Hepatocyte (in vitro differentiated cells): ENCODE results near the gene EEPD1. TPM values are rescaled to one million over a fixed set of nuclear protein-coding genes. Genes with fewer than 3 reads are reported as not detected.

ENCODE experiments used
- DNase-seq: peaks from one replicate; pipeline ENCODE4 v3.0.0-alpha.2; 2016; ENCODE audit warnings: low spot score
- H2AFZ ChIP-seq: fragments of 200-600 bp; sonication (generic); 2 replicates; pipeline ENCODE4 v1.6.0; 2016; ENCODE audit warnings: antibody characterized with exemption, mild to moderate bottlenecking
- H3K27ac ChIP-seq: fragments of 200-600 bp; sonication (generic); 2 replicates; pipeline ENCODE4 v1.5.1; 2016; ENCODE audit warnings: mild to moderate bottlenecking
- H3K27me3 ChIP-seq: fragments of 200-600 bp; sonication (generic); 2 replicates; pipeline ENCODE4 v1.6.1; 2016
- H3K36me3 ChIP-seq: fragments of 200-600 bp; sonication (generic); replicated peaks from 2 replicates; pipeline ENCODE4 v1.5.1; 2016; ENCODE audit warnings: low read depth; ENCODE audit not compliant: insufficient read depth
- H3K4me1 ChIP-seq: fragments of 200-600 bp; sonication (generic); 2 replicates; pipeline ENCODE4 v1.5.1; 2016; ENCODE audit warnings: mild to moderate bottlenecking, moderate library complexity; ENCODE audit not compliant: insufficient read depth
- H3K4me2 ChIP-seq: fragments of 200-600 bp; sonication (generic); 2 replicates; pipeline ENCODE4 v1.6.0; 2016
- H3K4me3 ChIP-seq: fragments of 200-600 bp; sonication (generic); 2 replicates; pipeline ENCODE4 v1.5.1; 2016; ENCODE audit warnings: mild to moderate bottlenecking
- H3K79me2 ChIP-seq: fragments of 200-600 bp; sonication (generic); 2 replicates; pipeline ENCODE4 v1.6.0; 2017; ENCODE audit warnings: mild to moderate bottlenecking
- H3K9me2 ChIP-seq: fragments of 200-600 bp; sonication (generic); replicated peaks from 2 replicates; pipeline ENCODE4 v1.6.0; 2017; ENCODE audit warnings: mild to moderate bottlenecking; ENCODE audit not compliant: insufficient read depth
- H3K9me3 ChIP-seq: fragments of 200-600 bp; sonication (generic); 2 replicates; pipeline ENCODE4 v1.5.1; 2016; ENCODE audit warnings: low read depth, mild to moderate bottlenecking
- H4K20me1 ChIP-seq: fragments of 200-600 bp; sonication (generic); 2 replicates; pipeline ENCODE4 v1.6.0; 2016; ENCODE audit warnings: mild to moderate bottlenecking; ENCODE audit not compliant: insufficient read depth, poor library complexity, severe bottlenecking
- EZH2 ChIP-seq: fragments of 200-600 bp; sonication (generic); IDR thresholded peaks from 2 replicates; pipeline ENCODE4 v1.6.1; 2016; ENCODE audit warnings: antibody characterized with exemption, mild to moderate bottlenecking, borderline replicate concordance
- EZH2phosphoT487 ChIP-seq: fragments of 200-600 bp; sonication (generic); IDR thresholded peaks from one replicate; pipeline ENCODE4 v1.6.1; 2018; ENCODE audit warnings: antibody characterized with exemption, mild to moderate bottlenecking, low read depth, moderate library complexity; ENCODE audit not compliant: unreplicated experiment, severe bottlenecking
- WGBS: methylation state at CpG from one replicate; pipeline ENCODE4 v1.1.6; 2016; ENCODE audit warnings: low lambda C conversion rate; ENCODE audit errors: missing lambda C conversion rate; 5-methylcytosine and 5-hydroxymethylcytosine counted together
- polyA plus RNA-seq: library from polyadenylated mRNA; unstranded; fragments of >200 nt; fragmentation: Nextera tagmentation; extraction: Ambion mirVana; gene quantifications from 2 replicates; pipeline ENCODE4 v1.2.1, GENCODE V29; 2016
- total RNA-seq: library from RNA; depleted of rRNA; stranded (reverse); fragments of >200 nt; gene quantifications from 2 replicates; pipeline ENCODE4 v1.2.3, GENCODE V29; 2014
- TF ChIP-seq, protein P1 (sequence below): fragments of 200-600 bp; sonication (generic); IDR thresholded peaks from 2 replicates; pipeline ENCODE4 v1.5.1; 2016; ENCODE audit warnings: antibody characterized with exemption, mild to moderate bottlenecking; ENCODE audit not compliant: poor library complexity

EEPD1 gene
- total and polyA plus RNA-seq, 2 experiments from 2014 or later: 7.7 to 14.2 TPM

DNA sequence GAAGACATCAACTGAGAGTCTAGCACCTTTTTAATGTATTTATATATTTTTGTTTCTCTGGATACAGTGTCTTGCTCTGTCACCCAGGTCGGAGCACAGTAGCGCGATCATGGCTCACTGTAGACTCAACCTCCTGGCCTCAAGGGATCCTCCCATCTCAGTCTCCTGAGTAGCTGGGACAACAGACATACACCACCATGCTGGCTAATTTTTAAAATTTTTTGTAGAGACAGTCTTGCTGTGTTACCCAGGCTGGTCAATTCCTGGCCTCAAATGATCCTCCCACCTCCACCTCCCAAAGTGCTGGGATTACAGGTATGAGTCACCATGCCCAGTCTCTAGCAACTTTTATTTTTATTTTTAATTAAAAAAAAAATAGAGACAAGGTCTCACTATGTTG, 185.2 kb downstream of the EEPD1 start:
- no peak overlapping the region for H3K4me2 ChIP-seq
- H3K4me3 ChIP-seq: no peak overlapping the region
- no peaks in the 10 kb centered on the region for H4K20me1 ChIP-seq
- DNase-seq: no peak
- WGBS: 97% methylated on average over 3 of the region's 3 CpGs
- H3K27ac ChIP-seq: no peak overlapping the region
- H3K27me3 ChIP-seq: no peaks in the 10 kb centered on the region
- H3K9me2 ChIP-seq: no peaks in the 10 kb centered on the region
- H2AFZ ChIP-seq: no peak overlapping the region
- no peaks in the 10 kb centered on the region for H3K36me3 ChIP-seq
- no peaks in the 10 kb centered on the region for H3K4me1 ChIP-seq
- H3K79me2 ChIP-seq: no peaks in the 10 kb centered on the region
- TF ChIP-seq EZH2: no peak
- no peak for TF ChIP-seq EZH2phosphoT487
- TF ChIP-seq, protein P1, sequence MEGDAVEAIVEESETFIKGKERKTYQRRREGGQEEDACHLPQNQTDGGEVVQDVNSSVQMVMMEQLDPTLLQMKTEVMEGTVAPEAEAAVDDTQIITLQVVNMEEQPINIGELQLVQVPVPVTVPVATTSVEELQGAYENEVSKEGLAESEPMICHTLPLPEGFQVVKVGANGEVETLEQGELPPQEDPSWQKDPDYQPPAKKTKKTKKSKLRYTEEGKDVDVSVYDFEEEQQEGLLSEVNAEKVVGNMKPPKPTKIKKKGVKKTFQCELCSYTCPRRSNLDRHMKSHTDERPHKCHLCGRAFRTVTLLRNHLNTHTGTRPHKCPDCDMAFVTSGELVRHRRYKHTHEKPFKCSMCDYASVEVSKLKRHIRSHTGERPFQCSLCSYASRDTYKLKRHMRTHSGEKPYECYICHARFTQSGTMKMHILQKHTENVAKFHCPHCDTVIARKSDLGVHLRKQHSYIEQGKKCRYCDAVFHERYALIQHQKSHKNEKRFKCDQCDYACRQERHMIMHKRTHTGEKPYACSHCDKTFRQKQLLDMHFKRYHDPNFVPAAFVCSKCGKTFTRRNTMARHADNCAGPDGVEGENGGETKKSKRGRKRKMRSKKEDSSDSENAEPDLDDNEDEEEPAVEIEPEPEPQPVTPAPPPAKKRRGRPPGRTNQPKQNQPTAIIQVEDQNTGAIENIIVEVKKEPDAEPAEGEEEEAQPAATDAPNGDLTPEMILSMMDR: no peak
- H3K9me3 ChIP-seq: no peaks in the 10 kb centered on the region

- WGBS: 92% methylated on average over 1 of the region's 1 CpG
- TF ChIP-seq, protein P1: no peak
- TF ChIP-seq EZH2 (no peak), EZH2phosphoT487 (no peak)
- Histone ChIP-seq H3K9me2 (no peaks in the 10 kb centered on the region), H3K4me1 (peaks cover 5% of the 10 kb centered on the region), H3K27me3 (no peaks in the 10 kb centered on the region), H4K20me1 (no peaks in the 10 kb centered on the region), H3K9me3 (no peaks in the 10 kb centered on the region), H3K4me3 (no peak overlapping the region), H3K4me2 (no peak overlapping the region), H2AFZ (no peak overlapping the region), H3K27ac (no peak overlapping the region), H3K36me3 (no peaks in the 10 kb centered on the region), H3K79me2 (no peaks in the 10 kb centered on the region)
- no peak for DNase-seq
These were observed 190.5 kb downstream of the EEPD1 start for GRCh38 chr7:36343548-36343947.

DNA sequence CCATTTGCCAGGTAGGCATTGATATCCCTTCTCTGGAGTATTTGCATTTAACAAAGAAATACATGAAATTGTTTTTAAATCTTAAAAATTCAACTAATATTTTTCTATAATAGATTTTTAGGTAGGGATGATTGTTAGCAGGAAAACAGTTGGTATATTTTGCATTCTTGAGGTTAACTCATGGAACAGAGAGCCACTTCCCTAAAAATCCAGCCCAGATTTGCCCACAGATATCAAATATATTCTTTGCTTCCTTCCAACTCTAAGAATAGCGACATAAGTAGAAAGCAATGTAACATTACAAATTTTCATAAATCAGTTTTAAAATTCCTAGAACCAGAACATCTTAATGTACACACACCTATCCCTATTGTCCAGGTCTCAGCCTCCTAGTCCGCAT, 191.6 kb downstream of the EEPD1 start:
- Histone ChIP-seq H3K4me3 (no peak overlapping the region), H3K4me1 (peaks cover 5% of the 10 kb centered on the region), H3K9me2 (no peaks in the 10 kb centered on the region), H3K4me2 (no peak overlapping the region), H3K27ac (no peak overlapping the region), H2AFZ (no peak overlapping the region), H3K36me3 (no peaks in the 10 kb centered on the region), H3K9me3 (no peaks in the 10 kb centered on the region), H3K79me2 (no peaks in the 10 kb centered on the region), H3K27me3 (no peaks in the 10 kb centered on the region), H4K20me1 (no peaks in the 10 kb centered on the region)
- TF ChIP-seq EZH2phosphoT487 (no peak), EZH2 (no peak)
- TF ChIP-seq, protein P1: no peak
- no peak for DNase-seq
- WGBS: 90% methylated on average over 2 of the region's 2 CpGs
